ENCODE results near the gene PUS7. TPM values are rescaled to one million over a fixed set of nuclear protein-coding genes. Genes with fewer than 3 reads are reported as not detected.

Gene PUS7
- total and polyA plus RNA-seq, 5 experiments from 2014 or later, result 5.3 to 7.3 (median 6.5) TPM

DNA sequence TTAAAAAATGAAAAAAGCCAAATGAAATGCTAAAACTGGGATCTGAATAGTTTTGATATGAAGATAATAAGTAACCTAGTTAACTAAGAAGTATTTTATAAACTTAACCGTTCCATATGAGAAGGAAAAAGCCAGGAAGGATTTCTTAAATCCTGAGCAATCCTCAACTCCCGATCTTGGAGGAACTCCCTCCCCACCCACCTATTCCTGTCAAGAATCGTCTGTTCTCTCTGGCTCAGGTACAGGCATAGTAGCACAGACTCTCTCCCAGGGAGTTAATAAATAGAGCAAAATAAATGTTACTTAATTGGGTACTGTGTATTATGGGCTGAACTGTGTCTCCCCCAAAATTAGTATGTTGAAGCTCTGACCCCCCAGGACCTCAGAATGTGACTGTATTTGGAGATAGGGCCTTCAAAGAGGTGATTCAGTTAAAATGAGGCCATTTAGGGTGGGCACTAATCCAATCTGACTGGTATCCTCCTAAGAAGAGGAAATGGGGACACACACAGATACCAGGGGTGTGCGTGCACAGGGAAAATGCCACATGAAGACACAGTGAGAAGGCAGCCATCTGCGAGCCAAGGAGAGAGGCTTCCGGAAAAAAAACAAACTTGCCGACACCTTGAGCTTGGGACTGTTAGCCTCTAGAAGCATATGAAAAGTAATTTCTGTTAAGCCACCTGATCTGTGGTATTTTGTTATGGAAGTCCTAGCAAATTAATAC, 28.7 kb downstream of the PUS7 start:
- peaks cover 0 to 6% (median 2%) of the 10 kb centered on the region in 3 donors for H3K36me3 Mint-ChIP-seq
- H3K4me1 Mint-ChIP-seq, result peaks cover 0 to 1% (median 0%) of the 10 kb centered on the region in 4 donors
- POLR2A ChIA-PET, result no interaction called here
- no peak for ATAC-seq
- H3K4me3 Mint-ChIP-seq, result no peak overlapping the region
- H3K27ac Mint-ChIP-seq, result no peak overlapping the region
- no peaks in the 10 kb centered on the region for H3K27me3 Mint-ChIP-seq
- DNase-seq, result no peak
- H3K9me3 Mint-ChIP-seq, result no peaks in the 10 kb centered on the region

DNA sequence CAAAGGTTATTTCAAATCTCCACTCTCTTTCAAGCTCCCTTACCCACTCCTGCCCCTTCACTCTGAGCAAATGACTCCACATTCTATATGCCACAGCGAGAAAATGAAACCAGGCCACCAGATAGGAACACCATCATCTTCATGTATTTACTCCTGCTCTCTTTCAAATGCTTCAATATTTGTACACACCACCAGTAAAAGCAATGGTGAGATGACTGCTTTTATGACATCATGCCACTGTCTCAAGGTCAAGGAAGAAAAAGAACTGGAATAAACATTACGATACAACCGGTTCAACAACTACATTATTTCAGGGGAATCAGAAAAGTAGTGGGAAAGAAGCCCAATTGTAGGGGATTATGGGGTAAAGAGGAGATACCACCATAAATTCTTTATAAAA, 32.7 kb downstream of the PUS7 start:
- H3K9me3 Mint-ChIP-seq, result no peaks in the 10 kb centered on the region
- peaks cover 0 to 3% (median 0%) of the 10 kb centered on the region in 4 donors for H3K4me1 Mint-ChIP-seq
- POLR2A ChIA-PET, result no interaction called here
- H3K4me3 Mint-ChIP-seq, result no peak overlapping the region
- ATAC-seq (no peak), DNase-seq (no peak)
- H3K27me3 Mint-ChIP-seq, result no peaks in the 10 kb centered on the region
- peaks cover 0 to 32% (median 5%) of the 10 kb centered on the region in 3 donors for H3K36me3 Mint-ChIP-seq
- no peak overlapping the region for H3K27ac Mint-ChIP-seq

DNA sequence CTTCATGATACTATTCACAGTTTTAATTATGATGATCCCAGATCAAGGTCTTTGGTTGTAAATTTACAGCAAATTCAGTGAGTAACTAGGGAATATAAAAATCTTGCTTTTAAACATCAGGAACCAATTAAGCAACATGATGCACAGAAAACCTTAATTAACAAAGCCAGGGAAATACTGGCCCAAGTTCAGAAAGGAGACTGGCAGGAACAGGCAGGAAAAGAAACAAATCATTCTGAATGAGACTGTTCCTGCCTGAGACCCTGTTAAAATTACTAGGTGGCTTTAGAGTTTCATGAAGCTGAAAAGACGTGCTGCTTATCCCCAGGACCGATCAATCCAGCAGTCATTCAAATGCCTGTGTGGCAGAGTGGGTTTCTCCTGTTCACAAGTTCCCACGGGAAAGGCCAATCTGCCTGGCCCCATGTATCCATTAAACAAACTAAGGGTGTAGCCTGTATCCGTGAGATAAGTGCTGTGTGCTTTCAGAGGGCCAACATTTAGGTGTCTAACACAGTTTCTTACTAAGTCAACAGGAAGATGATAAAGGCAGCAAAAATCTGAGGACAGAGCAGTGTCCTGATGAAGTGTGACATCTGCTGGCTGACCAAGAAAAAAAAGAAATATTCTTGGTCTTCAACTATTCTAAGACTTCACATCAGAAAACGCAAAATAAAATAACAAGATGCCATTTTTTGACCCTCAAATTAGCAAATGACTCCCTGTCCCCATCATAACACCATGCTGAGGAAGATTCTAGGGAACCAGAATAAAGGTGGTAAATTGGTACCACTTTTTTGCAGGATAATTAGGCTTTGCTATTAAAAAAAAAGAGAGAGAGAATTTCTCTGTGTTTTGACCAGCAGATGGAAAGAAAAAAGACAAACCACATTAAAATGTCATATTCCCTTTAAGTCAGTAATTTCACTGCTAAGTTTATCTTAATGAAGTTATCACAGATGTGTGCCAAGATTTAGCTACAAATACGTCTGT, 34.2 kb downstream of the PUS7 start:
- H3K4me3 Mint-ChIP-seq, result no peak overlapping the region
- H3K4me1 Mint-ChIP-seq, result peaks cover 0 to 3% (median 0%) of the 10 kb centered on the region in 4 donors
- ATAC-seq (no peak), DNase-seq (peak in 1 of 10 donors; percentile 10)
- H3K27me3 Mint-ChIP-seq, result no peaks in the 10 kb centered on the region
- H3K9me3 Mint-ChIP-seq, result no peaks in the 10 kb centered on the region
- H3K36me3 Mint-ChIP-seq, result peaks cover 0 to 34% (median 8%) of the 10 kb centered on the region in 3 donors
- POLR2A ChIA-PET, result no interaction called here
- peak overlapping the region in 2 of 10 donors; percentile 22 to 47 for H3K27ac Mint-ChIP-seq

DNA sequence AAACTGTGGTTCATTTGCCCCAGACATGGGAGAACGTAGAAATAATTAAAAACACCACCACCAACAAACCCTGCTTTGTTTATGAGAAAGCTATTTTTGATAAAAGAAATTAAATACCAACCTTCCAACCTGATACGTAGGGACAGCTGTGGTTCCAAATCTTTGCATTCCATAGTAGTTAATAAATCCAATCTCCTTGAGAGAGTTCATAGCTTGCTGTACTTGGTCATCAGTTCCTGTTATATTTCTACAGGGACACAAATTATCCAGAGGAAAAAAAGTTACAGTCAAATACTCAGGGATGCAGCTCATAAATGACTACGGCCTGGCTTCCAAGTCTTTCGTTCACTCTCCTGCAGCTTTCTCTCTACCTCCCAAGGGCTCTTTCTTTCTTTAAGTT, 41.1 kb downstream of the PUS7 start:
- ATAC-seq (no peak), DNase-seq (no peak)
- no peaks in the 10 kb centered on the region for H3K4me1 Mint-ChIP-seq
- H3K36me3 Mint-ChIP-seq, result peaks cover 8 to 45% (median 15%) of the 10 kb centered on the region in 3 donors
- H3K27me3 Mint-ChIP-seq, result no peaks in the 10 kb centered on the region
- no peak overlapping the region for H3K4me3 Mint-ChIP-seq
- H3K9me3 Mint-ChIP-seq, result no peaks in the 10 kb centered on the region
- POLR2A ChIA-PET, result no interaction called here
- H3K27ac Mint-ChIP-seq, result no peak overlapping the region

DNA sequence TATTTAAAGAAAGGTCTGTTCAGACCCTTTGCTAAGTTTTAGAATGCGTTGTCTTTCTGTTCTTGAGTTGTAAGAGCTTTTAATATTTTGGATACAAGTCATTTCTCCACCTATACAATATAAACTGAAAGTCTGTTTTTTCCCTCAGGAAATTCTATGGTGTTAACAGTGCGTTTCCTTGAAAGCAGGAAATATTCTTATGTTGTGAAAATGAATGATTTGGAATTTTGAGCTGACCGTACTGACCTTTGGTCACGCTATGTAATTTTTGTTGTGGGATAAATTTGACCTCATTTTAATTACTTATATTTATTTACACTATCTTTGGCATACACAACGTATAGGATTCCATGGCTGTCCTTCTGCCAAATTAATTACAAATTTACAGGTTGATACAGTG, 43.5 kb downstream of the PUS7 start:
- Mint-ChIP-seq H3K27me3 (no peaks in the 10 kb centered on the region), H3K4me3 (no peak overlapping the region), H3K27ac (no peak overlapping the region), H3K36me3 (peaks cover 8 to 31% (median 12%) of the 10 kb centered on the region in 3 donors), H3K4me1 (no peaks in the 10 kb centered on the region), H3K9me3 (no peaks in the 10 kb centered on the region)
- POLR2A ChIA-PET, result no interaction called here
- DNase-seq, result no peak
- no peak for ATAC-seq

DNA sequence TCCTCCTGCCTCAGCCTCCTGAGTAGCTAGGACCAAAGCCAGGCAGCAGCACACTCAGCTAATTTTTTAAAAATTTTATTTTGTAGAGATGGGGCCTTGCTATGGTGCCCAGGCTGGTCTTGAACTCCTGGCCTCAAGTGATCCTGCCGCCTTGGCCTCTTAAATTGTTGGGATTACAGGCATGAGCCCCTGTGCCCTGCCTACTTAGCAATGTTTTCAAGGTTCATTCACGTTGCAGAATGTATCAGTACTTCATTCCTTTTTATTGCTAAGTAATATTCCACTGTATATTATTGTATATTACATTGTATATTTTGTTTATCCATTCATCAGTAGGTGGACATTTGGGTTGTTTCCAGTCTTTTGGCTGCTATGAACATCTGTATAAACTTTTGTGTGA, 44.2 kb downstream of the PUS7 start:
- H3K4me3 Mint-ChIP-seq, result no peak overlapping the region
- peaks cover 8 to 31% (median 12%) of the 10 kb centered on the region in 3 donors for H3K36me3 Mint-ChIP-seq
- no peak overlapping the region for H3K27ac Mint-ChIP-seq
- no peak for DNase-seq
- ATAC-seq, result no peak
- POLR2A ChIA-PET, result no interaction called here
- no peaks in the 10 kb centered on the region for H3K27me3 Mint-ChIP-seq
- no peaks in the 10 kb centered on the region for H3K4me1 Mint-ChIP-seq
- H3K9me3 Mint-ChIP-seq, result no peaks in the 10 kb centered on the region

DNA sequence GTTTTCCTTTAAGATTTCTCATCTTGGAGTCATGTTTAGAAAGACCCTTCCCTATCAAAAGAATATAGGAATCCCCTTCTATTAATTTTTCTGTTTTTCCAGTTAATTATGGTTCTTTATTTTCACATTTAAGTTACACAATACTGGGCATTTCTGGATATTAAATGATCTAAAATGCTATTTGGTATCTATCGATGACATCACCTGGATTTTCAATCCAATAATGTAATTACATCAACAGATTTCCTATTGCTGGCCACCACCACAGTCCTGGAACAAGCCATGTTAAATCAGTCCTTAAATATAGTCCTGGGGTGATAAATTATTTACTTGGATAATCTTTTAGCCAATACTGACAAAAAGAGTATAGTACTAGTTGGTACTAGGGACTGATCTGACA, 48.0 kb downstream of the PUS7 start:
- Mint-ChIP-seq H3K36me3 (peaks cover 3 to 16% (median 6%) of the 10 kb centered on the region in 3 donors), H3K4me3 (no peak overlapping the region), H3K9me3 (no peaks in the 10 kb centered on the region), H3K27me3 (no peaks in the 10 kb centered on the region), H3K4me1 (no peaks in the 10 kb centered on the region), H3K27ac (no peak overlapping the region)
- ATAC-seq, result no peak
- POLR2A ChIA-PET, result no interaction called here
- DNase-seq, result no peak

DNA sequence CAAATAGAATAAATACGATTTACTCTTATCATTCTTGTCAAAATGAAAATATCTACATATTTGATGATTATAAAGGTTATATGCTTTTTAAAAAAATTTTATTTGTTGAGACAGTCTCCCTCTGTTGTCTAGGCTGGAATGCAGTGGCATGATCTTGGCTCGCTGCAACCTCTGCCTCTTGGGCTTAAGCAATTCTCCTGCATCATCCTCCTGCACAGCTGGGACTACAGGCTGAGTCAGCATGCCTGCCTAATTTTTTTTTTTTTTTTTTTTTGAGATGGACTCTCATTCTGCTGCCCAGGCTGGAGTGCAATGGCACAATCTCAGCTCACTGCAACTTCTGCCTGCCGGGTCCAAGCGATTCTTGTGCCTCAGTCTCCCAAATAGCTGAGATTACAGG, 48.9 kb downstream of the PUS7 start:
- H3K4me1 Mint-ChIP-seq, result no peaks in the 10 kb centered on the region
- no peak for ATAC-seq
- H3K27me3 Mint-ChIP-seq, result no peaks in the 10 kb centered on the region
- peaks cover 0 to 17% (median 6%) of the 10 kb centered on the region in 3 donors for H3K36me3 Mint-ChIP-seq
- H3K27ac Mint-ChIP-seq, result no peak overlapping the region
- no peaks in the 10 kb centered on the region for H3K9me3 Mint-ChIP-seq
- no peak overlapping the region for H3K4me3 Mint-ChIP-seq
- POLR2A ChIA-PET, result no interaction called here
- no peak for DNase-seq

DNA sequence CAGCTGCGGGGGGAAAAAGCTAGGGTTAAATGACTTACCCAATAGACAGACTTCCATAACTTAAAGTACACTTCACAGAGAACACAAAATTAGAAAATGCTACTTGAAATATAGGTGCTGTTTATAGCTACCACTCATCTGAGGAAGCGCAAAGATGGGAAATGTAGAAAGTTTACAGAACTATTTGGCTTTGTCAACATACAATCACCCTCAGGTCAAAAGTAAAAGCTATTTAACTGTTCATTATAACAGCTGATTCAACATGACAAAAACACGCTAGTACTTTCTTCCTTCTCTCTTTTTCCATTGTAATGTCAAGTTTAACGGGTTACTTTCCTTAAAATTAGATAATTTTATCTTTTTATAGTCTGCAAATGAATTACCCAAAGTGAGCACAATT, 51.2 kb downstream of the PUS7 start:
- Mint-ChIP-seq H3K9me3 (no peaks in the 10 kb centered on the region), H3K4me3 (no peak overlapping the region), H3K36me3 (peaks cover 0 to 14% (median 5%) of the 10 kb centered on the region in 3 donors), H3K27ac (no peak overlapping the region), H3K4me1 (no peaks in the 10 kb centered on the region), H3K27me3 (no peaks in the 10 kb centered on the region)
- POLR2A ChIA-PET, result no interaction called here
- ATAC-seq (no peak), DNase-seq (no peak)

DNA sequence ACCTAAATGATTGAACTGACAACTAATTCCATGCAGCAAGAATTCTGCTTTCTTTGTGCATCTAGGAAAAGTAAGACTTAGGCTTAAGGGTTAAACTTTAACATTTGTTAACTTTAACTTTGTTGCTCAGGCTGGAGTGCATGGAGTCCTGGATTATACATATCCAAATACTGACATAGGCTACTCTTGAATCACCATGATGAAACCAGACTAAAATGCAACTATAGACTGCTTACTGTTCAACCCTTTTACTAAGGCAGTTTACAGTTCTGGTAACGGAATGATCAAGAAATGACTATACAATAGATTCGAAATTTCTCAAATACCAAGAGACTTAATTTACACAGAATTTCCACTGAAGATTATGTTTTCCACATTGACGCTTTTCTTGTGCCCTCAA, 52.0 kb downstream of the PUS7 start:
- H3K27me3 Mint-ChIP-seq, result no peaks in the 10 kb centered on the region
- H3K27ac Mint-ChIP-seq, result no peak overlapping the region
- DNase-seq (no peak), ATAC-seq (no peak)
- no peaks in the 10 kb centered on the region for H3K4me1 Mint-ChIP-seq
- POLR2A ChIA-PET, result no interaction called here
- H3K9me3 Mint-ChIP-seq, result no peaks in the 10 kb centered on the region
- no peak overlapping the region for H3K4me3 Mint-ChIP-seq
- H3K36me3 Mint-ChIP-seq, result peaks cover 0 to 17% (median 5%) of the 10 kb centered on the region in 3 donors

DNA sequence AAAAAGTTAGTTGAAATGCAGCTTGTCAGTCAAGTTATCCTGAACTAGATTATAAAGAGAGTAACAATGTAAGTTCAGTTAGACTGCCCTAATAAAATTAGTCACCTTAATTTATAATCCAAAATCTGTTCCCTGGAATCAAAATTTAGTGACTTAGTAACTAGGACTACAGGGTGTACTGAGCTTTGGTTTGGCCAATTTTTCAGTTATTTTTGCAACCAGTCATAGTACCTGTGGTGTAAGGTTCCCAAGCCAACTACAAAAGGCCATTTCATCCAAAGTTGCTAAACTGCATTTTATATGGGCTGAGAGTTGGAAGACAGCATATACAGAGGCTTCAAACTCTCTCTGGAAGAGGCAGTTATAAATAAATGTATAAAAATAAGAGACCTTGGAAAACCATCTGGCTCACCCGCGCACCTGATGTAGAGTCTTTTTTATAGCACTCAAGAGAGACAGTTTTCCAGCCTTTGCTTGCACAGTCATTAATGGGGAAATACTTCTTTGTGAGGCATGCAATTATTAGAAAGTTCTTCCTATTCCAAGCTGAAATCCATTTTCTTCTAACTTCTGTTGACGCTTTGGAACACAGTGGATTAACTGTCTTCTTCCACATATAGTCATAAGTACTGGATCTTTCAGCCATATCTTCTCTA, 59.2 kb downstream of the PUS7 start:
- peaks cover 0 to 32% (median 4%) of the 10 kb centered on the region in 3 donors for H3K36me3 Mint-ChIP-seq
- no peaks in the 10 kb centered on the region for H3K9me3 Mint-ChIP-seq
- ATAC-seq (no peak), DNase-seq (no peak)
- H3K27me3 Mint-ChIP-seq, result no peaks in the 10 kb centered on the region
- H3K4me3 Mint-ChIP-seq, result no peak overlapping the region
- no peak overlapping the region for H3K27ac Mint-ChIP-seq
- POLR2A ChIA-PET, result no interaction called here
- H3K4me1 Mint-ChIP-seq, result peaks cover 0 to 2% (median 0%) of the 10 kb centered on the region in 4 donors

DNA sequence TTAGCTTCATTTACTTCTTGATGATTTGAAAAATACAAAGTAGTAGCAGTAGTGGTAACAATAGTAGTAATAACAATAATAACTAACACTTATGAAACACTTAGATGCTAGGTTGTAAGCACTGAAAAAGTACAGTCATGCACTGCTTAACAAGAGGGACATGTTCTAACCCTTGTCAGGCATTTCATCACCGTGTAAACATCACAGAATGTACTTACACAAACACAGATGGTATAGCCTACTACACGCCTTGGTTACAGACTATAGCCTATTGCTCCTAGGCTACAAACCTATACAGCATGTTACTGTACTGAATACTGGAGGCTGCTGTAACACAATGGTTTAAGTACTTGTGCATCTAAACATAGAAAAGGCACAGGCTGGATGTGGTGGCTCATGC, 60.6 kb downstream of the PUS7 start:
- DNase-seq, result no peak
- H3K4me1 Mint-ChIP-seq, result peaks cover 0 to 2% (median 0%) of the 10 kb centered on the region in 4 donors
- peak overlapping the region in 1 of 10 donors; percentile 63 for H3K27ac Mint-ChIP-seq
- H3K9me3 Mint-ChIP-seq, result no peaks in the 10 kb centered on the region
- POLR2A ChIA-PET, result interaction anchor here (0.6 kb wide), 1 partner anchor 152 kb away, joined by 3 read pairs; no protein-coding TSS in a partner anchor
- no peaks in the 10 kb centered on the region for H3K27me3 Mint-ChIP-seq
- H3K36me3 Mint-ChIP-seq, result peaks cover 0 to 40% (median 4%) of the 10 kb centered on the region in 3 donors
- no peak for ATAC-seq
- no peak overlapping the region for H3K4me3 Mint-ChIP-seq
